K562 (cell line): ENCODE measurements around the gene HDAC1. TPM values are rescaled to one million over a fixed set of nuclear protein-coding genes. Genes with fewer than 3 reads are reported as not detected.
A peak's percentile ranks its signal among the peaks of the same experiment; 100 is the strongest.

Source experiments
- ARID2 ChIP-seq: fragments of 450-650 bp; IDR thresholded peaks from 2 replicates; pipeline ENCODE4 v1.6.1; 2017; ENCODE audit warnings: antibody characterized with exemption, mild to moderate bottlenecking
- HDAC3 ChIP-seq: fragments of 450-650 bp; IDR thresholded peaks from 2 replicates; pipeline ENCODE4 v1.6.1; 2018; ENCODE audit warnings: borderline replicate concordance, mild to moderate bottlenecking, moderate library complexity; ENCODE audit not compliant: partially characterized antibody
- MAZ ChIP-seq, 2 experiments: fragments of 450-650 bp in 1 of 2; sonication (generic) in 1 of 2; formaldehyde crosslinking; IDR thresholded peaks in 1 of 2; conservative IDR thresholded peaks in 1 of 2; 2 replicates each; pipeline versions ENCODE4 v1.4.0 to v1.5.0; 2020; ENCODE audit warnings: mild to moderate bottlenecking in 1 of 2, missing genetic modification reagents in 1 of 2
- SMAD2 ChIP-seq: fragments of 150-350 bp; IDR thresholded peaks from 2 replicates; pipeline ENCODE4 v1.6.1; 2014; ENCODE audit warnings: low read depth, mild to moderate bottlenecking, low read length
- TEAD2 ChIP-seq: fragments of 450-650 bp; IDR thresholded peaks from 2 replicates; pipeline ENCODE4 v1.6.1; 2016; ENCODE audit warnings: missing genetic modification characterization, control low read depth, missing compliant biosample characterization
- TEAD4 ChIP-seq, 2 experiments: sonication (generic) in 1 of 2; formaldehyde crosslinking in 1 of 2; IDR thresholded peaks; 2 replicates each; pipeline versions ENCODE4 v1.6.1 to v1.8.0; 2012 to 2022; ENCODE audit warnings: borderline replicate concordance in 1 of 2, inconsistent platforms in 1 of 2, low read length in 1 of 2, mild to moderate bottlenecking in 1 of 2, missing genetic modification reagents in 1 of 2
- XRCC5 ChIP-seq: fragments of 200-400 bp; formaldehyde crosslinking; IDR thresholded peaks from 2 replicates; pipeline ENCODE4 v1.6.1; 2017; ENCODE audit warnings: low read depth, mild to moderate bottlenecking, low read length
- ZFP36 ChIP-seq: fragments of 150-350 bp; IDR thresholded peaks from 2 replicates; pipeline ENCODE4 v1.6.1; 2018; ENCODE audit warnings: low read length, low read depth; ENCODE audit not compliant: partially characterized antibody
- ZNF79 ChIP-seq: fragments of 250-450 bp; sonication (Bioruptor Pico); IDR thresholded peaks from 2 replicates; pipeline ENCODE4 v1.4.0; 2020; ENCODE audit warnings: low read depth, mild to moderate bottlenecking, moderate library complexity
- polyA plus RNA-seq, 8 experiments: library from polyadenylated mRNA; depleted of rRNA in 4 of 8; stranded (reverse) in 5 of 8; unstranded in 3 of 8; fragments of >200 nt; fragmentation: Nextera tagmentation in 2 of 8; fragmentation: Illumina TruSeq in 1 of 8; extraction: Ambion mirVana in 2 of 8; extraction: Trizol in 1 of 8; gene quantifications; 2 replicates each; pipeline versions ENCODE4 v1.2.1 to v1.2.3, GENCODE V29; 2011 to 2014; ENCODE audit warnings: inconsistent platforms in 1 of 8, missing spikeins in 1 of 8
- total RNA-seq, 7 experiments: library from RNA; depleted of rRNA in 6 of 7; stranded (reverse); fragments of >200 nt in 6 of 7; fragmentation: Illumina TruSeq in 2 of 7; extraction: Trizol in 2 of 7; gene quantifications; 2 replicates each; pipeline versions ENCODE4 v1.2.1 to v1.2.3, GENCODE V29; 2011 to 2021; ENCODE audit warnings: low replicate concordance in 1 of 7
- TF ChIP-seq, protein P1 (sequence below): fragments of 250-450 bp; sonication (Bioruptor Pico); IDR thresholded peaks from 2 replicates; pipeline ENCODE4 v1.5.0; 2021; ENCODE audit warnings: mild to moderate bottlenecking, moderate library complexity
- TF ChIP-seq, protein P2 (sequence below): sonication (generic); formaldehyde crosslinking; IDR thresholded peaks from 2 replicates; pipeline ENCODE4 v1.8.0; 2022; ENCODE audit warnings: mild to moderate bottlenecking, missing genetic modification reagents
- TF ChIP-seq, protein P3 (sequence below): fragments of 450-650 bp; IDR thresholded peaks from 2 replicates; pipeline ENCODE4 v1.6.1; 2016; ENCODE audit warnings: missing biosample characterization, missing genetic modification characterization
- TF ChIP-seq, protein P4 (sequence below): fragments of 150-350 bp; conservative IDR thresholded peaks from 2 replicates; pipeline ENCODE4 v1.6.1; 2014; ENCODE audit warnings: low read length

The HDAC1 gene
- total and polyA plus RNA-seq, 9 of the 15 experiments (the other 6 are each of a cell fraction or from before 2014, with no cell fraction given) = 169 to 384 (median 193) TPM

DNA sequence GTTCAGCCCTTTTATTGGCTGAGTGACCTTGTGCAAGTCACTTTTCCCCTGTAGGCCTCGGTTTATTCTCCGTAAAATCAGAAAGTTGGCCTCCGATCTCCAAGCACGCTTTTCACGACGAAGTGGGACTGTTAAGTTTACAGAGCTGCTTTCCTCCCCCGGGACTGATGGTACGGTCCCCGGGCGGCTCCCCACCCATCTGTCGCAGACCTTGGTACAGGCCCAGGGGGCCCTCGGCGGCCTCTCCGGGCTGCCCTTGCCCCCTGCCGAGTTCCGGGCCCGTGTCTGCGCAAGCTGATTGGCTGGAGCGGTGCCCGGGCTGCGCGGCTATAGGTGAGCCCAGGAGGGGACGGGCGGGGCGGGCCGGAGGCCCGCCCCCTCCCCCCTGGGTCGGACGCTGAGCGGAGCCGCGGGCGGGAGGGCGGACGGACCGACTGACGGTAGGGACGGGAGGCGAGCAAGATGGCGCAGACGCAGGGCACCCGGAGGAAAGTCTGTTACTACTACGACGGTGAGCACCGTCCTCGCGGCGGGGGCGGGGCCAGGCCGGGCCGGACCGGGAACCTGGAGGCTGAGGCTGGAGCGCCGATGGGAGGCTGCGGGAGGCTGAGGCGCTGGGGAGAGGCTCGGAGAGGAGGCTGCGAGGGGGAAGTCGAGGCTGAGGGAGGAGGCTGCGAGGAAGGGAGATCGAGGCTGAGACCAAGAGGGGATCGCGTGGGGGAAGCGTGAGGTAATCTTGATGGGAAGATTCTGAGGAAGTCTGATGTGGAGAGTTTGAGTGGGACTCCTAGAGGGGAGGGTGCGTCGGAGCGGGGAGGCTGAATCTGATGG, at the start of gene HDAC1 (continued):
- TF ChIP-seq, protein P1, sequence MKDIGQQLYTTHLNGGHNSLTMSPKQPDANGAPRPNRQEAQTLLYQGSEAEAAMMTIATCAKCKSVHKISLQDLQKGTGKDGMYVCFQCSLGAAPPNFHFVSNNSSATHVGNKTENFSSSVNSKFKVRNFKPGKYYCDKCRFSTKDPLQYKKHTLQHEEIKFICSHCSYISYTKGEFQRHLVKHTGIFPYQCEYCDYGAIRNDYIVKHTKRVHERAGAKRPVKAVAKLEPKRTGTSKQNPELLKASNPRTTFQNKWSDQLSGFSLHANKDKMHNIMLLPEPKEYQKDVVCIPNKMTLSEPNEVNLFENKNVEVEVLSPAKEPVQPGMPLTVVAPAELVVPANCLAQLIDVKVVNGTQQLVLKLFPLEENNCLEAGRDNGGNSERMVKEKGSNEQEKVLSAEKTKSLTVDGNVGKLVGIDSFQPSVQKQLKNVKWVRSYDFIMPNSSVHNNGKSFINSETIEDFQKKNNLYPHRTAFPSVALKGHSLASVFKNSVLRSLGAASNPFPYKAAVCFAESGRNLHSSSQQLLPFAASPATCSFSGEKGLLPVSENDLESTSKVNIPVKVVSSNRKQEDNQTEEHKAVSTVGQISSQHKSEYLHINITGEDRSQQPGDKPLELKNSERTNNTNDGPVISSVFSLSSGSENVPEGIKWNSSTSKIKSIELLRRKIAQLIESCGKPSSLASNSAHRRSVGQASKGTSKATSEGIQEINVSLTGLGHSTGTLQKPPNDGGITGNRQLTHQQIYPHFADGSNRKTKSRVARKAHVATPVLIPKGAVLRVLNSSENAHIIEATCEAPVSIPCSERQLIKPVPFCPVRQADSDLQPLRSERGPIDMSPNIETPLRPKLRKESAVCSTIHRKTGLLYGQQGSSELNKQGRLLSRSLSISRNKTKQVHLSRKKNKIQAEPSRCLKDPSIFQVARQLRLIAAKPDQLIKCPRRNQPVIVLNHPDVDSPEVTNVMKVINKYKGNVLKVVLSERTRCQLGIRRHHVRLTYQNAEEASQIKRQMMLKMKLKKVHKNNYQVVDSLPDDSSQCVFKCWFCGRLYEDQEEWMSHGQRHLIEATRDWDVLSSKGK (CRISPR knock-in tag) = no peak
- peak; percentile 53; the same call in 1 of the 2 replicates for TF ChIP-seq XRCC5
- TF ChIP-seq ZNF79 (CRISPR knock-in tag) = no peak
- TF ChIP-seq ZFP36 = peak; percentile 34
- TF ChIP-seq TEAD2 = no peak
- TF ChIP-seq, protein P2, sequence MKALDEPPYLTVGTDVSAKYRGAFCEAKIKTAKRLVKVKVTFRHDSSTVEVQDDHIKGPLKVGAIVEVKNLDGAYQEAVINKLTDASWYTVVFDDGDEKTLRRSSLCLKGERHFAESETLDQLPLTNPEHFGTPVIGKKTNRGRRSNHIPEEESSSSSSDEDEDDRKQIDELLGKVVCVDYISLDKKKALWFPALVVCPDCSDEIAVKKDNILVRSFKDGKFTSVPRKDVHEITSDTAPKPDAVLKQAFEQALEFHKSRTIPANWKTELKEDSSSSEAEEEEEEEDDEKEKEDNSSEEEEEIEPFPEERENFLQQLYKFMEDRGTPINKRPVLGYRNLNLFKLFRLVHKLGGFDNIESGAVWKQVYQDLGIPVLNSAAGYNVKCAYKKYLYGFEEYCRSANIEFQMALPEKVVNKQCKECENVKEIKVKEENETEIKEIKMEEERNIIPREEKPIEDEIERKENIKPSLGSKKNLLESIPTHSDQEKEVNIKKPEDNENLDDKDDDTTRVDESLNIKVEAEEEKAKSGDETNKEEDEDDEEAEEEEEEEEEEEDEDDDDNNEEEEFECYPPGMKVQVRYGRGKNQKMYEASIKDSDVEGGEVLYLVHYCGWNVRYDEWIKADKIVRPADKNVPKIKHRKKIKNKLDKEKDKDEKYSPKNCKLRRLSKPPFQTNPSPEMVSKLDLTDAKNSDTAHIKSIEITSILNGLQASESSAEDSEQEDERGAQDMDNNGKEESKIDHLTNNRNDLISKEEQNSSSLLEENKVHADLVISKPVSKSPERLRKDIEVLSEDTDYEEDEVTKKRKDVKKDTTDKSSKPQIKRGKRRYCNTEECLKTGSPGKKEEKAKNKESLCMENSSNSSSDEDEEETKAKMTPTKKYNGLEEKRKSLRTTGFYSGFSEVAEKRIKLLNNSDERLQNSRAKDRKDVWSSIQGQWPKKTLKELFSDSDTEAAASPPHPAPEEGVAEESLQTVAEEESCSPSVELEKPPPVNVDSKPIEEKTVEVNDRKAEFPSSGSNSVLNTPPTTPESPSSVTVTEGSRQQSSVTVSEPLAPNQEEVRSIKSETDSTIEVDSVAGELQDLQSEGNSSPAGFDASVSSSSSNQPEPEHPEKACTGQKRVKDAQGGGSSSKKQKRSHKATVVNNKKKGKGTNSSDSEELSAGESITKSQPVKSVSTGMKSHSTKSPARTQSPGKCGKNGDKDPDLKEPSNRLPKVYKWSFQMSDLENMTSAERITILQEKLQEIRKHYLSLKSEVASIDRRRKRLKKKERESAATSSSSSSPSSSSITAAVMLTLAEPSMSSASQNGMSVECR = peak; percentile 85
- TF ChIP-seq MAZ (CRISPR knock-in tag; conservative IDR thresholded peaks at IDR 0.05 in 1 of 2, IDR thresholded peaks at IDR 0.05 in 1 of 2) = peak; percentile 80 to 84; a peak in 3 of 4 replicates
- no peak for TF ChIP-seq SMAD2
- TF ChIP-seq, protein P3, sequence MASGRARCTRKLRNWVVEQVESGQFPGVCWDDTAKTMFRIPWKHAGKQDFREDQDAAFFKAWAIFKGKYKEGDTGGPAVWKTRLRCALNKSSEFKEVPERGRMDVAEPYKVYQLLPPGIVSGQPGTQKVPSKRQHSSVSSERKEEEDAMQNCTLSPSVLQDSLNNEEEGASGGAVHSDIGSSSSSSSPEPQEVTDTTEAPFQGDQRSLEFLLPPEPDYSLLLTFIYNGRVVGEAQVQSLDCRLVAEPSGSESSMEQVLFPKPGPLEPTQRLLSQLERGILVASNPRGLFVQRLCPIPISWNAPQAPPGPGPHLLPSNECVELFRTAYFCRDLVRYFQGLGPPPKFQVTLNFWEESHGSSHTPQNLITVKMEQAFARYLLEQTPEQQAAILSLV (tag) = no peak
- TF ChIP-seq, protein P4, sequence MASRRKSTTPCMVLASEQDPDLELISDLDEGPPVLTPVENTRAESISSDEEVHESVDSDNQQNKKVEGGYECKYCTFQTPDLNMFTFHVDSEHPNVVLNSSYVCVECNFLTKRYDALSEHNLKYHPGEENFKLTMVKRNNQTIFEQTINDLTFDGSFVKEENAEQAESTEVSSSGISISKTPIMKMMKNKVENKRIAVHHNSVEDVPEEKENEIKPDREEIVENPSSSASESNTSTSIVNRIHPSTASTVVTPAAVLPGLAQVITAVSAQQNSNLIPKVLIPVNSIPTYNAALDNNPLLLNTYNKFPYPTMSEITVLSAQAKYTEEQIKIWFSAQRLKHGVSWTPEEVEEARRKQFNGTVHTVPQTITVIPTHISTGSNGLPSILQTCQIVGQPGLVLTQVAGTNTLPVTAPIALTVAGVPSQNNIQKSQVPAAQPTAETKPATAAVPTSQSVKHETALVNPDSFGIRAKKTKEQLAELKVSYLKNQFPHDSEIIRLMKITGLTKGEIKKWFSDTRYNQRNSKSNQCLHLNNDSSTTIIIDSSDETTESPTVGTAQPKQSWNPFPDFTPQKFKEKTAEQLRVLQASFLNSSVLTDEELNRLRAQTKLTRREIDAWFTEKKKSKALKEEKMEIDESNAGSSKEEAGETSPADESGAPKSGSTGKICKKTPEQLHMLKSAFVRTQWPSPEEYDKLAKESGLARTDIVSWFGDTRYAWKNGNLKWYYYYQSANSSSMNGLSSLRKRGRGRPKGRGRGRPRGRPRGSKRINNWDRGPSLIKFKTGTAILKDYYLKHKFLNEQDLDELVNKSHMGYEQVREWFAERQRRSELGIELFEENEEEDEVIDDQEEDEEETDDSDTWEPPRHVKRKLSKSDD = no peak
- 0 out of 2 replicates have a peak, but pooled peaks have one; percentile 34 for TF ChIP-seq ARID2
- no peak for TF ChIP-seq HDAC3
- TF ChIP-seq TEAD4 (IDR thresholded peaks at IDR 0.05; ENCODE audit: low read length) = peak; percentile 38; the same call in 1 of the 2 replicates
- no peak for TF ChIP-seq TEAD4 (CRISPR knock-in tag; IDR thresholded peaks at IDR 0.05; ENCODE audit: borderline replicate concordance)
